GM18505 (cell line): Measurements from ENCODE around the gene ABO.

Experiments used
- ATAC-seq: cut with Tn5 transposase; IDR thresholded peaks from one replicate; pipeline ENCODE4 v1.9.1; 2021; ENCODE audit not compliant: unreplicated experiment
- POLR2A ChIP-seq: IDR thresholded peaks from 4 replicates; pipeline ENCODE4 v1.6.1; 2011; ENCODE audit warnings: borderline replicate concordance; ENCODE audit not compliant: insufficient read depth, insufficient read length; ENCODE audit errors: extremely low read depth

The ABO gene

DNA sequence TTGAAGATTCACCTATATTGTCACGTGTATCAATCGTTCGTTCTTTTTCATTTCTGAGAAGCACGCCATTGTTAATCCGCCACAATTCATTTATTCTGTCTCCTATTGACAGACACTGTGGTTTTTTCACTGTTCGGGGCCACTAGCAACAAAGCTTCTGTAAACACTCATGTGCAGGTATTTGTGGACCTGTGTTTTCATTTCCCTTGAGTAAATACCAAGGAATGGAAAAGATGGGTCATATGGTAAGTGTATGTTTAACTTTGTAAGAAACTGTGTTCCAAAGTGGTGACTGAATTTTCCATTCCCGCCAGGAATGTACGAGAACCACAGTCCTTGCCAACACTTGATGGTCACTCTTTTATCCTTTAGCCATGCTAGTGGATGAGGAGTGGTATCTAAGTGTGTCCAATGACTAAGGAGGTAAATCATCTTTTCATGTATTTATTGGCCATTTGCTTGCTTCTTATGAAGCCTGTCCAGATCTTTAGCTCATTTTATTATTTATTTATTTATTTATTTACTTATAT is 10.7 kb downstream of the ABO start:
- TF ChIP-seq POLR2A, result no peak
- ATAC-seq, result no peak

DNA sequence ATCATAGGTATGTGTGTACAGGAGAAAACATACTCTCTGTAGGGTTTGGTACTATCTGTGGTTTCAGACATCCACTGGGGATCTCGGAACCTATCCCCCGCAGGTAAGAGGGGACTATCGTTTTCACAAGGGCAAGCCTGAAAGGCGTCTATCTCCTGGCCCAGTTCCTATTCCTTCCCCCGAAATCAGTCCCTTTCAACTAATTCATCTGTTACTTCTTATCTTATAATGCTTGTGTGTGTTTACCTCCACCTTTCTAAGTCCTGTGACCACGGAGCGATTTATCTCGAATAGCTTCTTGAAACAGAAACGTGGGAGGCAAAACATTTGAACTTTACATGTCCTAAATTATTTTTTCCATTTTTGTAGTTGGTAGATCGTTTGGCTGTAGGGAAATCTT is 11.4 kb downstream of the ABO start:
- ATAC-seq, result no peak
- TF ChIP-seq POLR2A, result no peak

DNA sequence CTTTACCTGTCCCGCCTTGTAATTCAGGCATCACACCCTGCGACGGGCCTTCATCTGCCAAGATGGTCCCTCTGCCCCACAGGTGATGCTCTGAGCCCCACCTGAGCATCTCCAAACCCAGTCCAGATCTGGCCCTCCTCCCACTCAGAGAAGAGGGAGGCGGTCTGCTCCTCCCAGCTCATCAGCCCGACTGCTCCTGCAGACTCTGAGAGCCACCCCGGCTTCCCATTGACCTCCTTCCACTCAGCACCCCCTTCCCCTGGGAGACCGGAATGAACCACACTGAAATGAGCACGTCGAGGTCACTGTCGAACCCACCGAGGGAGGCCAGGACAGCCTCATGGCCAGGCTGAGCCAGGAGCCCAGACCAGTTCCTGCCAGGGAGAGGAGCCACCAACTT is 12.8 kb downstream of the ABO start:
- TF ChIP-seq POLR2A, result no peak
- no peak for ATAC-seq

DNA sequence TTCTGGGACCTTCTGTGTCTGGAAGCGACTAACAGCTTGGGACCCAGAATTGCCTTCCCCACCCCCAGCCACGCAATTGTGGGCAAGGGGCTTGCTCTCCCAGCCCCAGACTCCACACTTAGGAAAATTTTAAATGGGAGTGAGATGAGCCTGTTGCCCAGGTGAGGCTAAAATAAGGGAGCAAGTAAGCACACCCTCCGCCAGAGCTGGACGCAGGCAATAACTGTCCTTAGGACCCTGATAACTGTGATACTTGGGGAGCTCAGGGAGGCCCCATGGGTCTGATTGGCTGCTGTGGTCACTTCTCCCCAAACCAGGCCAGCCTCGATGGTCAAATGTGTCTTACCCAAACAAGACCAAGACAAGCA is 13.3 kb downstream of the ABO start:
- ATAC-seq, result no peak
- no peak for TF ChIP-seq POLR2A

DNA sequence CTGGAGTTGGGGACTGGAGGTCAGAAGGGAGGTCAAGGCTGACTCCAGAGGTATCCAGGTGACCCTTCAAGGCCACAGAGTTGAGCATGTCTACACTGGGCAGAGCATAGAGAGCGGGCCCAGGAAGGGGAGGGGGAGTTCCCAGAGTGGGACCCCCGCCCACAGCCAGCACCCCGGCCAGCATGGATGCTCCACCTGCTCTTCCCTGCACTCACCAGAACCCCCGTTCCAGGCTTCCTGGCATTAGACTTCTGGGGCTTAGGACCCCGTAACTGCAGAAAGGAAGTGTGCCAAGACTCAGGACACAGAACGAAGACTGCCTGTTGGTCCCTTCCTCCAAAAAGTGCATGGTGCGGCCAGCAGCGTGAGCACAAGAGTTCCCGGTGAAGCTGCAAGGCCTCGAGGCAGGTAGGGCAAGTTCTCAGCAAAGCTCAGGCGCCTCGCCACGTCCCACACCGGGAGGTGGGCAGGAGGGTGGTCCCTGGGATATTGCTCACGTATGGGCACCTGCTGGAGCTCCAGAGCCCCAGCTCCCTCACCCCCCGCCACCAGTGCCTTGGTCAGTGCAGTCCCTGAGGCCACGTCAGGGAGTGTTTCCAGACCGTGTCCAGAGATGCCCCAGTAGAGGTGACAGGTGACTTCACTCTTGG is 13.8 kb downstream of the ABO start:
- ATAC-seq, result no peak
- no peak for TF ChIP-seq POLR2A

DNA sequence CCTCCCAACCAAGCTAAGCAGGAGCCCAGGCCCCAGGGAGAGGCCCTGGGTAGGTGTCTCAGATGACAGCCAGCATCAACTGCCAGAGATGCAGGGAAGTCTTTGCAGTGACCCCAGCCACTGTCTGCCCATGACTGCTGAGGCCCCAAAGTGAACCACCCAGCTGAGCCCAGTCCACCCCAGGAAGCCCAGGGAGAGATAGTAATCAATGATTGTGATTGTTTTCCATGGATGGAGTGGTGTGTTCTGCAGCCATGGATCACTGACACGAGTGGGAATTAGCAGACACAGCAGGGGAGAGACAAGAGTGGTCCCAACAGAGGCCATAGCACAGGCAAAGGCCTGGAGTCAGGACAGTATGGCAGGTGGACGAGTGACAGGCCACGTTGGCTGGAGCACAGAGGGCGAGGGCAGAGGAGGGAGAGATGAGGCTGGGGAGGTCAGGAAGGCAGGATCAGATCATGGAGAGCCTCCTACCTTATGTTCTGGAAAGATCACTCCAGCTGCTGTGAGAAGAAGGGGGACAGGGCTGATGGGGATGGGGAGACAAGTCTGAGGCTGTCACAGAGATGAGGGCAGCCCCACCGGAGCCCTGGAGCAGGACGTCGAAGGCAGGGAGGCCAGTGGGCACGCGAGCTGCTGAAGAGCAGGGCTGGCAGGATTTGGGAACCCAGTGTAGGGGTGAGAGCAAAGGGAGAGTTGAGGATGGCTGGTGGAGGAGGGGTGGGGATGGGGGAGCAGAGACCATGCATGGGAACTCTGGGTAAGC is 14.5 kb downstream of the ABO start:
- ATAC-seq, result no peak
- no peak for TF ChIP-seq POLR2A

DNA sequence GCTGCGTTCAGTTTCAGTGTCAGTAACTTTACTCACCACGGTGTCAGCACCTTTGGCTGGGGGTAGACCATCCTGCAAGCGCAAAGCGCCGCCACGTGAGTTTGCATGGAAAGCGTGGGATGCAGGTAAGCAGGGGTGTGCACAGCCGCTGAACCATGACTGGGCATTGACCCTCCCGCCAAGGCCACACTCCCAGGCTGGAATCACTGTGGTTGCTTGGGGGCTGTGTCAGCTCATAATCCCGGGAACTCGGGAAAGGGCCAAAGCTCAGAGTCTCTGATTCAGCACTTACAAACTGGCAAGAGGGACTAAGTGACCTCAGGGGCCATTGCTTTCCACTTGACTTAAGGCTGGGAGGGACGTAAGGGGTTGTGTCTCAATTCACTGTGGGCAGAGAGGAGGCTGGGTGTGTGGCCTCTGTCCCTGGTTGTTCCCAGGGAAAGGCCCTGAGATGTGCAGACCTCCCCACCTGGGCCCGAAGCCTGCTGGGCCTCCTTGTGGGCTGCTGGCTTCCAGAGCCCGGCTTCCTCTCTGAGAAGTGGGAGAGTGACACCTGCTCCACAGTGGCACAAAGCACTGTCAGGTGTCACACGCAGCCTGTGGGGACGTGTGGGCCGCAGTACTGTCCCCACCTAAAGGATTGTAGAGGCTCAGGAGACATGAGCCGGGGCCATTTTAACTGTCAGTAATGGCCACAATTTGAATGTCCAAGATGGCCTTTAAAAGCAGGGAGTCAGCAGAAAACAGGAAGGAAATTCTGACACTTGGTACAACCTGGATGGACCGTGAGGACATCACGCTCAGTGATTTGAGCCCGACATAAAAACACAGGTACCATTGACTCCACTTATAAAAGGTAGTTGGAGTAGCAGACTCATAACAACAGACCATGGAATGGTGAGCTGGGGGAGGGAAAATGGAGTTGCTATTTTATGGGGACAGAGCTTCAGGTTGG is 16.7 kb downstream of the ABO start:
- no peak for ATAC-seq
- no peak for TF ChIP-seq POLR2A

DNA sequence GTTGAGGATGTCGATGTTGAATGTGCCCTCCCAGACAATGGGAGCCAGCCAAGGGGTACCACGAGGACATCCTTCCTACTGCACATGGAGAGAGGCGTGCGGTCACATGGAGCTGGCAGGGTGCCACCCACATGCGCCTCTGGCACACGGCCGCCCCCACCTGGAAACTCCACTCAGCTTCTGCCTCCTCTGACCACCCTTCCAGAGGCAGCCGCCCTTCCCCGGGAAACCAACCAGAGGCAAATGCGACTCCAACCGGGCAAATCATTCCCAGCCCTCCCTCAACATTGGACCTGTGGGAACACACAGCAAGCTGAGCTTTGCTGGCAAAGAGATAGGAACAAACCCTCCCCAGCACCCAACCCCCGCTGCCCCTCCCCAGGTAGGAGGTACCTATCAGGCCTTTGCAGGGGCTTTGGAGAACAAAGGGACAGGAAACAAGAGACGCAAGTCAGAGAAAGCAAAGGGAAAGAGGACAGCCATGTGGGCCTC is 17.5 kb downstream of the ABO start:
- no peak for ATAC-seq

DNA sequence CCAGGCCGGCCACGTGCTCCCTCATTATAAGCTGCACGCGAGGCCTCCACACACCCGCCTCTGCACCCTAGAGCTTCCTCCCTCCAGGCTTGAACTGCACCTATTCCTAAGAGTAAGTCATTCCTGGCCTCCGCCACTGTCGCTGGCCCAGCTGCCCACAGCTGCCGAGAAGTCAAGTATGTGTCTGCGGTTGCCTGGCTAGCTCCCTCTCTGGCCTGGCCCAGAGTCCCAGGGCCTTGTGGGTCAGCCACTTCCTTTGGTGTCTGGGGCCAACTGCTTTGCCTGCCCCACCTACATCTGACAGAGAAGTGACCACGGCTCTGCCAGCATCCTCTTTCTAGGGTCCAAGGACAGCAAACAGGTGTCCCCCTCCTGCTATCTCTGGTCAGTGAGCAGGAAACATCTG is 18.3 kb downstream of the ABO start:
- ATAC-seq, result no peak

More for the DNA sequence above, 17.5 kb downstream of the ABO start:
- TF ChIP-seq POLR2A, result no peak

DNA sequence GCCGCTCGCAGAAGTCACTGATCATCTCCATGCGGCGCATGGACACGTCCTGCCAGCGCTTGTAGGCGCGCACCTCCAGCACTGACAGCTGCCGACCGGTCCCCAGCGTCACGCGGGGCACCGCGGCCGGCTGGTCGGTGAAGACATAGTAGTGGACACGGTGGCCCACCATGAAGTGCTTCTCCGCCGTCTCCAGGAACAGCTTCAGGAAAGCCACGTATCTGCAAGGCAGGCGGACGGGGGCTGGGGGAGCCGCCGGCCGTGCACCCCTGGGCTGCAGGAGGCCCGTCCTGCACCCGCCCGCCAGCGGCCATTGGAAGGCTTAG is 18.9 kb downstream of the ABO start:
- no peak for TF ChIP-seq POLR2A
- no peak for ATAC-seq

More for the DNA sequence above, 18.3 kb downstream of the ABO start:
- TF ChIP-seq POLR2A, result no peak

DNA sequence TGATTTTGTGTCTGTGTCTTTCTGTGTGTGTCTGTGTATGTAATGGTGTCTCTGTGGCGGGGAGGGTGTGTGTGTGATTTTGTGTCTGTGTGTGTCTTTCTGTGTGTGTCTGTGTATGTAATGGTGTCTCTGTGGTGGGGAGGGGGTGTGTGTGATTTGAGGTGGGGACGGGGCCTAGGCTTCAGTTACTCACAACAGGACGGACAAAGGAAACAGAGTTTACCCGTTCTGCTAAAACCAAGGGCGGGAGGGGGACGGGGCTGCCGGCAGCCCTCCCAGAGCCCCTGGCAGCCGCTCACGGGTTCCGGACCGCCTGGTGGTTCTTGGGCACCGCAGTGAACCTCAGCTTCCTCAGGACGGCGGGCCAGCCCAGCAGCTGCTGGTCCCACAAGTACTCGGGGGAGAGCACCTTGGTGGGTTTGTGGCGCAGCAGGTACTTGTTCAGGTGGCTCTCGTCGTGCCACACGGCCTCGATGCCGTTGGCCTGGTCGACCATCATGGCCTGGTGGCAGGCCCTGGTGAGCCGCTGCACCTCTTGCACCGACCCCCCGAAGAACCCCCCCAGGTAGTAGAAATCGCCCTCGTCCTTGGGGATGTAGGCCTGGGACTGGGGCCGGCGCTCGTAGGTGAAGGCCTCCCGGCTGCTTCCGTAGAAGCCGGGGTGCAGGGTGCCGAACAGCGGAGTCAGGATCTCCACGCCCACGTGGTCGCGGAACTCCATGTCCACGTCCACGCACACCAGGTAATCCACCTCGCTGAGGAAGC is 19.4 kb downstream of the ABO start:
- no peak for TF ChIP-seq POLR2A
- ATAC-seq, result no peak

DNA sequence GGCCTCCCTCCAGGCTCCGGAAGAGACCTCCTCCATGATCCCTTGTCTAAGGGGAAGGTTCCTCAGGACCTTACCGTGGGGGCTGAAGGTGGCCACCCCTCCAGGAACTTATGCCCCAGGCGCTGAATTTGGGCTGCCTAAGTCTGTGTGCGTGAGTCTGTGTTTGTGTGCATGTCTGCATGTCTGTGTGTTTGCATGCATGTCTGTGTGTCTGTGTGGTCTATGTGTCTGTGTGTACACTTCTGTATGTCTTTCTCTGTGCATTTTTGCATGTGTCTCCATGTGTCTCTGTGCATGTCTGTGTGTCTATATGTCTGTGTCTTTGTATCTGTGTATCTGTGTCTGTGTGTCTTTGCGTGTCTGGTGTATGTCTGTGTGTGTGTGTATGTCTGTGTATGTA is 20.5 kb downstream of the ABO start:
- TF ChIP-seq POLR2A, result no peak

More for the DNA sequence above, 20.5 kb downstream of the ABO start:
- no peak for ATAC-seq
